Panc1 (cell line): ENCODE measurements around the gene KCNQ1. TPM values are rescaled to one million over a fixed set of nuclear protein-coding genes. Genes with fewer than 3 reads are reported as not detected.

Experiments used
- ATAC-seq: fragments of 200-7000 bp; cut with Tn5 transposase; 2 replicates; pipeline ENCODE4 v1.9.1; 2020; ENCODE audit warnings: mild to moderate bottlenecking, moderate library complexity
- BruUV-seq: library from RNA; stranded (reverse); fragments of 400-500 nt; replicated peaks from 2 replicates; lab custom pipeline; 2021; lab: Mats Ljungman, UMichigan
- CTCF ChIA-PET: fragments of 300-600 bp; sonication (Branson Sonifier 250); formaldehyde crosslinking; loops from one replicate; lab custom pipeline; 2022; ENCODE audit warnings: antibody characterized with exemption; lab: Charles Lee
- POLR2A ChIA-PET: fragments of 300-600 bp; sonication (Branson Sonifier 250); formaldehyde crosslinking; loops from one replicate; lab custom pipeline; 2022; ENCODE audit warnings: antibody characterized with exemption; lab: Charles Lee
- DNase-seq: peaks from one replicate; pipeline ENCODE4 v3.0.0-alpha.2; 2010; ENCODE audit warnings: low read depth, low spot score
- H3K27ac ChIP-seq: 2 replicates; pipeline ENCODE4 v1.5.1; 2011; ENCODE audit warnings: mild to moderate bottlenecking, low read length, inconsistent platforms
- H3K27me3 ChIP-seq: fragments of 200-500 bp; sonication (Bioruptor generic); 2 replicates; pipeline ENCODE4 v1.6.0; 2014; ENCODE audit warnings: low read length, inconsistent platforms; ENCODE audit not compliant: control insufficient read depth, insufficient read depth
- H3K36me3 ChIP-seq: fragments of 200-500 bp; sonication (Bioruptor generic); 2 replicates; pipeline ENCODE4 v1.5.1; 2014; ENCODE audit warnings: inconsistent platforms, mild to moderate bottlenecking, low read length, moderate library complexity; ENCODE audit not compliant: control insufficient read depth, insufficient read depth
- H3K4me1 ChIP-seq: 2 replicates; pipeline ENCODE4 v1.5.1; 2011; ENCODE audit warnings: inconsistent platforms, mild to moderate bottlenecking, low read length, moderate library complexity; ENCODE audit not compliant: control insufficient read depth, insufficient read depth
- H3K4me3 ChIP-seq, 2 experiments: 2 replicates each; pipeline ENCODE4 v1.5.1; 2011 to 2012; ENCODE audit warnings: low read depth in 2 of 2, low read length in 2 of 2, mild to moderate bottlenecking in 2 of 2, inconsistent platforms in 1 of 2, moderate library complexity in 1 of 2
- H3K9me3 ChIP-seq: fragments of 200-500 bp; sonication (Bioruptor generic); 2 replicates; pipeline ENCODE4 v1.5.1; 2014; ENCODE audit warnings: low read depth, mild to moderate bottlenecking, inconsistent platforms, low read length, moderate library complexity; ENCODE audit not compliant: control insufficient read depth, insufficient read depth
- CTCF ChIP-seq: fragments of 450-650 bp; IDR thresholded peaks from 2 replicates; pipeline ENCODE4 v1.5.1; 2017; ENCODE audit warnings: mild to moderate bottlenecking
- POLR2AphosphoS5 ChIP-seq: IDR thresholded peaks from 2 replicates; pipeline ENCODE4 v1.6.1; 2012; ENCODE audit warnings: mild to moderate bottlenecking, low read depth, low read length, moderate library complexity
- REST ChIP-seq, 2 experiments: IDR thresholded peaks; 2 replicates each; pipeline ENCODE4 v1.6.1; 2011 to 2012; ENCODE audit warnings: low read depth in 2 of 2, control low read depth in 1 of 2, low read length in 1 of 2, mild to moderate bottlenecking in 1 of 2, moderate library complexity in 1 of 2; ENCODE audit not compliant: insufficient read depth in 1 of 2
- SIN3A ChIP-seq: IDR thresholded peaks from 2 replicates; pipeline ENCODE4 v1.6.1; 2012; ENCODE audit warnings: low read depth, mild to moderate bottlenecking, low read length, moderate library complexity, borderline replicate concordance; ENCODE audit not compliant: insufficient read depth
- TCF7L2 ChIP-seq: IDR thresholded peaks from 2 replicates; pipeline ENCODE4 v1.6.1; 2011; ENCODE audit warnings: mild to moderate bottlenecking, low read depth, low read length, inconsistent platforms
- in situ Hi-C: cut with HindIII; loops from 2 replicates; pipeline ENCODE4 v1.10.0; 2016; ENCODE audit warnings: low sequenced_read_pairs, low pct_unique_long_range_greater_than_20kb
- intact Hi-C: fragments of 100-400 bp; cut with micrococcal nuclease; formaldehyde crosslinking; loops from one replicate; pipeline ENCODE4 v1.10.0; 2022; ENCODE audit not compliant: unreplicated experiment
- total RNA-seq: library from RNA; stranded (reverse); gene quantifications from one replicate; pipeline ENCODE4 v1.2.1, GENCODE V29; 2021; ENCODE audit not compliant: unreplicated experiment

Gene KCNQ1
- total RNA-seq, 1 experiment from 2014 or later: 1.0 TPM

GRCh38 chr11:2719831-2720590 is 275.2 kb downstream of the KCNQ1 start:
- no peak for DNase-seq
- CTCF ChIA-PET: no interaction called here
- no peak for ATAC-seq
- Histone ChIP-seq H3K4me3 (no peak overlapping the region), H3K27ac (no peak overlapping the region), H3K36me3 (no peaks in the 10 kb centered on the region), H3K9me3 (no peaks in the 10 kb centered on the region), H3K27me3 (no peaks in the 10 kb centered on the region), H3K4me1 (no peaks in the 10 kb centered on the region)
- TF ChIP-seq SIN3A (no peak), CTCF (no peak), TCF7L2 (no peak), POLR2AphosphoS5 (no peak), REST (IDR thresholded peaks at IDR 0.05; ENCODE audit: insufficient read depth in 1 of 2, low read depth in 2 of 2, low read length in 1 of 2) (no peak)
- no TSS peak for BruUV-seq
- in situ Hi-C loops: loop anchor here (5.0 kb wide), 1 partner anchor 47 kb away; no protein-coding TSS in a partner anchor
- POLR2A ChIA-PET: no interaction called here
- intact Hi-C loops: no loop called here

- no peaks in the 10 kb centered on the region for H3K36me3 ChIP-seq
- ATAC-seq: no peak
- no peak for DNase-seq
- intact Hi-C loops: no loop called here
- in situ Hi-C loops: loop anchor here (5.0 kb wide), 1 partner anchor 46 kb away; no protein-coding TSS in a partner anchor
- TF ChIP-seq POLR2AphosphoS5 (no peak), SIN3A (no peak), REST (IDR thresholded peaks at IDR 0.05; ENCODE audit: insufficient read depth in 1 of 2, low read depth in 2 of 2, low read length in 1 of 2) (no peak), CTCF (no peak), TCF7L2 (no peak)
- H3K27ac ChIP-seq: no peak overlapping the region
- ChIA-PET POLR2A (no interaction called here), CTCF (no interaction called here)
- no peaks in the 10 kb centered on the region for H3K9me3 ChIP-seq
- peaks cover 3% of the 10 kb centered on the region; the same call in 1 of the 2 replicates for H3K4me1 ChIP-seq
- H3K27me3 ChIP-seq: no peaks in the 10 kb centered on the region
- no TSS peak for BruUV-seq
- H3K4me3 ChIP-seq: no peak overlapping the region
These were observed 276.6 kb downstream of the KCNQ1 start for GRCh38 chr11:2721210-2721916.
